ENCODE results near the gene ARL8B. TPM values are rescaled to one million over a fixed set of nuclear protein-coding genes. Genes with fewer than 3 reads are reported as not detected.

The ARL8B gene
- total and polyA plus RNA-seq, 2 of the 8 experiments (the other 6 are each of a cell fraction or from before 2014, with no cell fraction given): 14.5 to 27.8 TPM

- Histone ChIP-seq H3K4me1 (replicated peaks in 1 of 4; ENCODE audit: control insufficient read depth in 3 of 4, insufficient read depth in 4 of 4, low read length in 3 of 4) (peaks cover 0 to 4% (median 0%) of the 10 kb centered on the region in 4 experiments; a peak in 2 of 7 replicates), H4K5ac (ENCODE audit: insufficient read length, low read depth, low read length) (no peak overlapping the region), H3K14ac (ENCODE audit: insufficient read length) (no peak overlapping the region), H3K18ac (ENCODE audit: extremely low read depth, low read length) (no peak overlapping the region), H3K79me2 (ENCODE audit: control insufficient read depth in 1 of 2, insufficient read depth in 2 of 2, low read length in 2 of 2) (peaks cover 0 to 95% of the 10 kb centered on the region in 2 experiments; a peak in 3 of 4 replicates), H3K4me3 (ENCODE audit: extremely low read depth in 1 of 4, insufficient read depth in 2 of 4, low read depth in 3 of 4, low read length in 4 of 4) (no peak overlapping the region), H3K27me3 (replicated peaks in 1 of 4; ENCODE audit: control insufficient read depth in 3 of 4, extremely low read depth in 1 of 4, insufficient read depth in 3 of 4, low read length in 3 of 4) (no peaks in the 10 kb centered on the region), H3K9ac (replicated peaks in 1 of 4; ENCODE audit: extremely low read depth in 1 of 4, low read depth in 3 of 4, low read length in 3 of 4) (no peak overlapping the region), H2AK5ac (ENCODE audit: low read depth, low read length) (no peak overlapping the region), H2BK15ac (ENCODE audit: low read length) (no peak overlapping the region), H3K36me3 (ENCODE audit: control insufficient read depth in 2 of 4, insufficient read depth in 4 of 4, low read length in 3 of 4) (no peaks in the 10 kb centered on the region), H2BK5ac (ENCODE audit: low read depth, low read length) (no peak overlapping the region), H4K8ac (ENCODE audit: extremely low read depth, insufficient read depth, low read length) (no peak overlapping the region), H3K27ac (ENCODE audit: low read depth, low read length) (no peak overlapping the region), H2BK20ac (ENCODE audit: low read length) (no peak overlapping the region), H3K4me2 (ENCODE audit: insufficient read depth in 1 of 2, low read depth in 2 of 2, low read length in 2 of 2) (no peak overlapping the region), H3K23ac (ENCODE audit: insufficient read length) (no peak overlapping the region), H4K20me1 (replicated peaks in 1 of 2; ENCODE audit: control insufficient read depth in 1 of 2, insufficient read depth in 2 of 2, low read length in 2 of 2) (peaks cover 3 to 10% of the 10 kb centered on the region in 2 experiments), H4K91ac (replicated peaks; ENCODE audit: insufficient read length, low read length) (no peak overlapping the region), H3K79me1 (ENCODE audit: low read depth, low read length) (peaks cover 5% of the 10 kb centered on the region; the same call in 1 of the 2 replicates), H3K4ac (replicated peaks; ENCODE audit: insufficient read length, low read depth, low read length) (no peak overlapping the region), H2AFZ (ENCODE audit: low read length) (no peak overlapping the region), H3K23me2 (ENCODE audit: low read depth, low read length) (no peaks in the 10 kb centered on the region), H2BK120ac (replicated peaks; ENCODE audit: low read depth, low read length) (no peak overlapping the region), H3K56ac (replicated peaks; ENCODE audit: insufficient read length, low read depth, low read length) (no peak overlapping the region), H2BK12ac (ENCODE audit: low read depth, low read length) (no peak overlapping the region), H3K9me3 (ENCODE audit: insufficient read depth in 2 of 2, low read depth in 1 of 2, low read length in 1 of 2) (no peaks in the 10 kb centered on the region)
- DNase-seq (ENCODE audit: low read depth in 1 of 2, low spot score in 2 of 2): no peak
- whole genome bisulfite sequencing, 2 experiments (ENCODE audit: extremely low coverage in 1 of 2, insufficient coverage in 1 of 2, insufficient read length in 1 of 2, insufficient replicate concordance in 2 of 2, low coverage in 1 of 2, low lambda C conversion rate in 2 of 2, missing lambda C conversion rate in 1 of 2): 85% methylated on average over 4 of the region's 4 CpGs; no CpG with 5 or more reads in 1 of the 2 experiments
- ChIA-PET POLR2A (ENCODE audit: partially characterized antibody) (no interaction called here), CTCF (ENCODE audit: partially characterized antibody) (no interaction called here)
- TF ChIP-seq RXRA (IDR thresholded peaks at IDR 0.05; ENCODE audit: insufficient read depth, low read depth, low read length) (no peak), POU5F1 (IDR thresholded peaks at IDR 0.05; ENCODE audit: low read depth, low read length) (no peak)
- FAIRE-seq: no peak
Measured at GRCh38 chr3:5153074-5153473, 31.0 kb downstream of the ARL8B start.

Data from H1 (cell line).